Peyer's patch (tissue), 4 donors: ENCODE data around the gene DMPK. TPM values are rescaled to one million over a fixed set of nuclear protein-coding genes. Genes with fewer than 3 reads are reported as not detected.
A peak's percentile ranks its signal among the peaks of the same experiment; 100 is the strongest.

Source experiments
- DNase-seq, 3 donors: peaks; one replicate each; pipeline ENCODE4 v3.0.0-alpha.2; 2017 to 2019
- H3K27ac ChIP-seq, 4 donors: fragments of 200-600 bp; sonication (generic); one replicate each; pipeline ENCODE4 v1.5.1; 2016 to 2019
- H3K27me3 ChIP-seq, 2 donors: fragments of 200-600 bp; sonication (generic); one replicate each; pipeline ENCODE4 v1.5.1; 2019
- H3K36me3 ChIP-seq, 3 donors: fragments of 200-600 bp; sonication (generic); one replicate each; pipeline ENCODE4 v1.5.1; 2016 to 2019
- H3K4me1 ChIP-seq, 4 donors: fragments of 200-600 bp; sonication (generic); one replicate each; pipeline ENCODE4 v1.5.1; 2016 to 2019
- H3K4me3 ChIP-seq, 4 donors: fragments of 200-600 bp; sonication (generic); 1 replicate in 3 of 4; 2 replicates in 1 of 4; pipeline ENCODE4 v1.5.1; 2016 to 2019; ENCODE audit warnings: mild to moderate bottlenecking in 1 of 4
- H3K9me3 ChIP-seq, 4 donors: fragments of 200-600 bp; sonication (generic); one replicate each; pipeline ENCODE4 v1.5.1; 2016 to 2019; ENCODE audit warnings: mild to moderate bottlenecking in 1 of 4
- POLR2A ChIP-seq, 2 donors: fragments of 450-650 bp; IDR thresholded peaks; one replicate each; pipeline ENCODE4 v1.5.1; 2017; ENCODE audit warnings: antibody characterized with exemption in 2 of 2, mild to moderate bottlenecking in 2 of 2, moderate library complexity in 2 of 2
- total RNA-seq, 4 donors: library from RNA; depleted of rRNA; stranded (reverse); fragments of >200 nt; gene quantifications; one replicate each; pipeline ENCODE4 v1.1.0, GENCODE V29; 2016
- TF ChIP-seq, protein P1 (sequence below), 6 experiments: fragments of 450-650 bp in 4 of 6; fragments of 200-600 bp in 2 of 6; sonication (generic) in 1 of 6; IDR thresholded peaks; one replicate each; pipeline ENCODE4 v1.5.1; 2017 to 2019; ENCODE audit warnings: antibody characterized with exemption in 6 of 6, mild to moderate bottlenecking in 3 of 6, moderate library complexity in 1 of 6

DMPK gene
- total RNA-seq, 4 donors from 2014 or later = 10.5 to 63.5 (median 43.5) TPM

DNA sequence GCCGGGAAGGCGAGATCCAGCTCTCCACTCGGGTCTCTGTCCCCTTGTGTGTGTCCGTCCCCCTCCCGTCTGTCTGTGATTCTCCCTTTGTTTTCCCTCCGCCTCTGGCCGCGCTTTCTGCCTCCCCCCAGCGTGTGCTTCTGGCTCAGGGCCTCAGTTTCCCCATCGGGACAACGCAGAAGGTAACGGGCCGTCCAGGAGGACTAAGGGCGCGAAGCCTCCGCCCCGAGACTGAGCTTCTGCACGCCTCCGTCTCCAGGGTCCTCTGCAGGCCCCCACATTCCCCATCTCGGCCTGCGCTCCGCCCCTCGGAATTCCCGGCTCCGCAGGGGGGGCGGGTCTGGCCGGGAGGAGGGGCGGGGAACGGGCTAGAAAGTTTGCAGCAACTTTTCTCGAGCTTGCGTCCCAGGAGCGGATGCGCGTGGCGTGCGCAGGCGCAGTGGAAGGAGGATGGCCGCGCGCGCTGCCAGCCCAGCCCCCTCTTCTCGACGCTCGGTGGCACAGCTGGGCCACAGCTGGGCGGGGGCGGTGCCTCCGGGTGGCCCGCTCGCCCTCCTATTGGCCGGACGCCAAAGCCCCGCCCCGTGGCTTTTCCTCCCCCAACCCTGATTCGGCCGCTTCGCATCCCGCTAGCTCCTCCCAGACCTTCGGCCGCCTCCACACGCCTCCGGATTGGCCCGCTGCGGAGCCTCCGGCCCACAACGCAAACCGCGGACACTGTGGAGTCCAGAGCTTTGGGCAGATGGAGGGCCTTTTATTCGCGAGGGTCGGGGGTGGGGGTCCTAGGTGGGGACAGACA is 13.1 kb downstream of the DMPK start, which contains the start of gene SIX5:
SIX5 (minus strand) TSS at position 269 of the 799 bp plus-strand sequence. CDS start 408 bp downstream, outside the sequence.
- H3K27me3 ChIP-seq = no peaks in the 10 kb centered on the region
- H3K36me3 ChIP-seq = no peaks in the 10 kb centered on the region
- H3K4me1 ChIP-seq = peaks cover 0 to 53% (median 13%) of the 10 kb centered on the region in 4 donors
- DNase-seq = peak; percentile 94 to 99 (median 99)
- TF ChIP-seq, protein P1, sequence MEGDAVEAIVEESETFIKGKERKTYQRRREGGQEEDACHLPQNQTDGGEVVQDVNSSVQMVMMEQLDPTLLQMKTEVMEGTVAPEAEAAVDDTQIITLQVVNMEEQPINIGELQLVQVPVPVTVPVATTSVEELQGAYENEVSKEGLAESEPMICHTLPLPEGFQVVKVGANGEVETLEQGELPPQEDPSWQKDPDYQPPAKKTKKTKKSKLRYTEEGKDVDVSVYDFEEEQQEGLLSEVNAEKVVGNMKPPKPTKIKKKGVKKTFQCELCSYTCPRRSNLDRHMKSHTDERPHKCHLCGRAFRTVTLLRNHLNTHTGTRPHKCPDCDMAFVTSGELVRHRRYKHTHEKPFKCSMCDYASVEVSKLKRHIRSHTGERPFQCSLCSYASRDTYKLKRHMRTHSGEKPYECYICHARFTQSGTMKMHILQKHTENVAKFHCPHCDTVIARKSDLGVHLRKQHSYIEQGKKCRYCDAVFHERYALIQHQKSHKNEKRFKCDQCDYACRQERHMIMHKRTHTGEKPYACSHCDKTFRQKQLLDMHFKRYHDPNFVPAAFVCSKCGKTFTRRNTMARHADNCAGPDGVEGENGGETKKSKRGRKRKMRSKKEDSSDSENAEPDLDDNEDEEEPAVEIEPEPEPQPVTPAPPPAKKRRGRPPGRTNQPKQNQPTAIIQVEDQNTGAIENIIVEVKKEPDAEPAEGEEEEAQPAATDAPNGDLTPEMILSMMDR (IDR thresholded peaks at IDR 0.05) = peak in 1 of 6 experiments; percentile 4
- TF ChIP-seq POLR2A (IDR thresholded peaks at IDR 0.05) = peak; percentile 31 to 59
- peak within 1 kb of the TSS; percentile 79 to 99 (median 91) for H3K27ac ChIP-seq
- peak within 1 kb of the TSS; percentile 50 to 89 (median 84) for H3K4me3 ChIP-seq
- H3K9me3 ChIP-seq = no peaks in the 10 kb centered on the region

DNA sequence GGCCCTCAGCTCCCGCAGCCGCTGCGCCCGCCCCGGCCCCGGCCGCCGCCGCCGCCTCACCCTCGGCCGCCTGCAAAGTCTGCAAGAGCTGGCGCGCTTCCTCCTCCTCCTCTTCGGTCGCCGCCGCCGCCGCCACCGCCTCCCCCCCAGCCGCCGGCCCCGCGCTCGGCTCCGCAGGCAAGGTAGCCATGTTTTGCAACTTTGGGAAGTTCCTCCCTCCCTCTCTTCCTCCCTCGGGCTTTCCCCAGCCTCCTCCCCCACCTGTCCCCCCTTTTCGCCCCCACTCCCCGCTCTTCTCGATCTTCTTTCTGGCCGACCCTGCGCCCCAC is 13.7 kb downstream of the DMPK start:
- peaks cover 0 to 59% (median 13%) of the 10 kb centered on the region in 4 donors for H3K4me1 ChIP-seq

DNA sequence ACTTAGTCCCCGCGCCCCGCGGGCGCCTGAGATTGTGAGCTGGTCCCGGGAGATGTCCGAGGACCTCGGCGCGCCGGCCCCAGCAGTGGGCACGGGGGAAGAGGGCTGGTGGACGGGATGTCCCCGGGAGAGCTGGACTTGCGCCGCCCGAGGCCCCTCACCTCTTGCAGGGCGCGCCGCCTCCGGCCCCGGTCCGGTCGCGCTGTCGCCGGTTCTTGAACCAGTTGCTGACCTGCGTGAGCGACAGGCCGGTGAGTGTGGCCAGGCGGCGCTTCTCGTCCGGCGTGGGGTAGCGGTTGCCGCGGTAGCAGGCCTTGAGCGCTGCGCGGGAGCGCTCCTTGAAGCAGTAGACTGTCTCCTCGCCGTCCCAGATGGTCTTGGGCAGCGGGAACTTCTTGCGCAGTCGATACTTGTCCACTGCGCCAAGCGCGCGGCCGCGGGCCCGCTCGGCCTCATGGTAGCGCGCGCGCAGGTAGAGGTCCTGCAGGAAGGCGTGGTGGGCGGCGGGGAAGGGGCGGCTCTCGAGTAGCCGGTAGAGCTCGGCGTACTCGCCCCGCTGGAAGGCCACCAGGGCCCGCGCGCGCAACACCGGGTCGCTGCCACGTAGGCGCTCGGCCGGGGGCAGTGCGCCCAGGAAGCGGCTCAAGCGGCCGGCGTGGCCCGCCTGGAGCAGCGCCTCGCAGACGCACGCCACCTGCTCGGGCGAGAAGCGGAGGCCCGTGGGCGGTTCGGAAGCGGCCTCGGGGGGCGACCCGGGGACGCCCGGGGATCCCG is 14.2 kb downstream of the DMPK start:
- no peaks in the 10 kb centered on the region for H3K36me3 ChIP-seq
- peak overlapping the region; percentile 50 to 89 (median 84) for H3K4me3 ChIP-seq
- H3K9me3 ChIP-seq = no peaks in the 10 kb centered on the region
- peaks cover 0 to 60% (median 13%) of the 10 kb centered on the region in 4 donors for H3K4me1 ChIP-seq
- no peaks in the 10 kb centered on the region for H3K27me3 ChIP-seq
- DNase-seq = peak; percentile 29 to 73 (median 72)
- peak overlapping the region; percentile 79 to 99 (median 91) for H3K27ac ChIP-seq
- TF ChIP-seq, protein P1 (IDR thresholded peaks at IDR 0.05) = no peak
- TF ChIP-seq POLR2A (IDR thresholded peaks at IDR 0.05) = no peak

More for the DNA sequence above, 13.7 kb downstream of the DMPK start:
- peak in 1 of 3 donors; percentile 26 for DNase-seq
- H3K9me3 ChIP-seq = no peaks in the 10 kb centered on the region
- no peaks in the 10 kb centered on the region for H3K27me3 ChIP-seq
- H3K4me3 ChIP-seq = peak overlapping the region; percentile 50 to 89 (median 84)
- no peaks in the 10 kb centered on the region for H3K36me3 ChIP-seq
- TF ChIP-seq, protein P1 (IDR thresholded peaks at IDR 0.05) = no peak
- TF ChIP-seq POLR2A (IDR thresholded peaks at IDR 0.05) = no peak
- peak overlapping the region; percentile 79 to 99 (median 91) for H3K27ac ChIP-seq

DNA sequence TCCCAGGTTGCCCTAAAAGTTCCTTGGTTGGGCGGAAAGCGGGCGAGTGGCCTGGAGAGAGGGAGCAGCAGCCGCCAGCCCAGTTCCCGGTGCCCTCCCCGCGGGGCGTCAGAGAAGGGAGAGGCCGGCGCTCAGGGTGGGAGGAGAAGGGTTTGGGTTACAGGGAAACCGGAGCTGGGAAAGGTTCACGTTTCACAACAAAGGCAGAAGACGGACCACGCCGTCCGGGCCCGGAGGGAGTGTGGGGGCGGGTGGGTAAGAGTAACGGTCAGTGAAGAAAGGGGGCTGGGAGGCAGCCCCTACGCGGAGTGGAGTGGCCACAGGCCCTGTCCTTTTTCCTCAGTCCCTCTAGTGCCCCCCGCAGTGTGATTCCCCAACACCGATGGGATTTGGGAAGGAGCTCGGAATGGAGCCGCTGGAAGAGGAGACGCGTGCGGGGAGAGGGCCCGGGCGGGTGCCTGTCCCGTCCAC is 14.8 kb downstream of the DMPK start:
- peak overlapping the region; percentile 50 to 89 (median 84) for H3K4me3 ChIP-seq
- H3K27me3 ChIP-seq = no peaks in the 10 kb centered on the region
- peak overlapping the region; percentile 79 to 99 (median 91) for H3K27ac ChIP-seq
- TF ChIP-seq, protein P1 (IDR thresholded peaks at IDR 0.05) = no peak
- peak in 1 of 2 donors; percentile 32 for TF ChIP-seq POLR2A (IDR thresholded peaks at IDR 0.05)
- DNase-seq = peak in 2 of 3 donors; percentile 68 to 72
- peaks cover 0 to 54% (median 13%) of the 10 kb centered on the region in 4 donors for H3K4me1 ChIP-seq
- no peaks in the 10 kb centered on the region for H3K9me3 ChIP-seq
- H3K36me3 ChIP-seq = no peaks in the 10 kb centered on the region

DNA sequence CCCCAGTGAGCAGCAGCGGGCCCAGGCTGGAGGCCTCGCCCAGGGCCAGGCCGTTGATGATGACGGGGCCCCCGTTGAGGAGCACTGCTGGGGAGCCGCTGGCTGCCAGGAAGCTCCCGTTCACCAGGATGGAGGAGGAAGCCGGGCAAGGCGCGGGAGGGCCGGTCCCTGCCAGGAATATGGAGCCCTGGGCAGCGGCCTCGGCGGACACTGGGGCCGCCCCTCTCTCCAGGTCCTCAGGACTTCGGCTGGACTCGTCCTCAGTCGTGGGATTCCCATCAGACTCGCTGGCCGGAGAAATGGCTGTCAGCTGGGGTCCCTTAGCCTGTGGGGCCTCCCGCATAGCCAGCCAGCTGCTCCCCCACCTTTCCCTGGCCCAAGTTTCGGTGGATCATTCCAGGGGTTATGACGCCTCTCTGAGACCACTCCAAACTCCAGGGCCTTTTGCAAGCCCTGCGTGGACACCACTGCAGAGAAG is 15.4 kb downstream of the DMPK start:
- H3K4me3 ChIP-seq = peak overlapping the region; percentile 50 to 89 (median 84)
- no peaks in the 10 kb centered on the region for H3K9me3 ChIP-seq
- TF ChIP-seq POLR2A (IDR thresholded peaks at IDR 0.05) = no peak
- TF ChIP-seq, protein P1 (IDR thresholded peaks at IDR 0.05) = no peak
- no peak for DNase-seq
- H3K27me3 ChIP-seq = no peaks in the 10 kb centered on the region
- peak overlapping the region; percentile 79 to 99 (median 91) for H3K27ac ChIP-seq
- no peaks in the 10 kb centered on the region for H3K36me3 ChIP-seq
- peaks cover 0 to 48% (median 13%) of the 10 kb centered on the region in 4 donors for H3K4me1 ChIP-seq
